Esophagus muscularis mucosa (tissue), 3 donors: ENCODE results near the gene LARP4B.

ENCODE experiments used
- CTCF ChIP-seq, 3 experiments: fragments of 200-600 bp in 2 of 3; fragments of 450-650 bp in 1 of 3; sonication (generic) in 2 of 3; IDR thresholded peaks; one replicate each; pipeline ENCODE4 v1.5.1; 2017 to 2019; ENCODE audit warnings: antibody characterized with exemption in 3 of 3, mild to moderate bottlenecking in 2 of 3, moderate library complexity in 1 of 3
- EP300 ChIP-seq: sonication (generic); formaldehyde crosslinking; IDR thresholded peaks from one replicate; pipeline ENCODE4 v1.6.1; 2017; ENCODE audit warnings: antibody characterized with exemption

- no peak for TF ChIP-seq EP300
- TF ChIP-seq CTCF (IDR thresholded peaks at IDR 0.05) = no peak
Observed at GRCh38 chr10:970311-971149, 39.0 kb upstream of the LARP4B start.
